ENCODE results near the gene RBX1. TPM values are rescaled to one million over a fixed set of nuclear protein-coding genes. Genes with fewer than 3 reads are reported as not detected.

The RBX1 gene
- total and polyA plus RNA-seq, 5 donors from 2014 or later: 40.8 to 264 (median 213) TPM

Other genes with a start within 250 kb of the RBX1 start
- 12.0 TPM for gene SLC25A17, start 132.0 kb upstream of the RBX1 start, total RNA-seq
- 10 to 100 TPM; 22.4 to 32.9 (median 23.6) TPM for gene SLC25A17, start 132.0 kb upstream of the RBX1 start, polyA plus RNA-seq
- 122 TPM for gene ST13, start 94.7 kb upstream of the RBX1 start, total RNA-seq
- gene ST13, start 94.7 kb upstream of the RBX1 start, polyA plus RNA-seq: 100 to 1,000 TPM; 149 to 194 (median 169) TPM
- 15.3 TPM for gene XPNPEP3, start 94.2 kb upstream of the RBX1 start, total RNA-seq
- gene XPNPEP3, start 94.2 kb upstream of the RBX1 start, polyA plus RNA-seq: 10 to 100 TPM in 1 of 4 donors, 1 to 10 TPM in 3; 2.4 to 11.8 (median 4.6) TPM
- gene DNAJB7, start 89.3 kb upstream of the RBX1 start, total RNA-seq: not detected
- under 1 TPM in 3 of 4 donors, not detected in 1; 0.20 to 0.23 (median 0.22) TPM for gene DNAJB7, start 89.3 kb upstream of the RBX1 start, polyA plus RNA-seq
- 177 TPM for gene EP300, start 141.2 kb downstream of the RBX1 start, total RNA-seq
- gene EP300, start 141.2 kb downstream of the RBX1 start, polyA plus RNA-seq: 10 to 100 TPM in 2 of 4 donors, 1 to 10 TPM in 2; 8.1 to 14.8 (median 10.7) TPM

Measured in CD4-positive, CD25-positive, alpha-beta regulatory T cell (primary cell).